Astrocyte of the cerebellum (primary cell): ENCODE data around the gene DALRD3.
A peak's percentile ranks its signal among the peaks of the same experiment; 100 is the strongest.

ENCODE experiments used
- DNase-seq: peaks from one replicate; pipeline ENCODE4 v3.0.0-alpha.2; 2011; ENCODE audit warnings: low read depth
- H3K4me3 ChIP-seq: 2 replicates; pipeline ENCODE4 v1.5.1; 2011; ENCODE audit warnings: mild to moderate bottlenecking, low read depth, low read length, moderate library complexity
- CTCF ChIP-seq: IDR thresholded peaks from 2 replicates; pipeline ENCODE4 v1.5.1; 2012; ENCODE audit warnings: low read length, low read depth, moderate library complexity, mild to moderate bottlenecking; ENCODE audit errors: missing control alignments
- in situ Hi-C: cut with HindIII; loops from 2 replicates; pipeline ENCODE4 v1.10.0; 2017; ENCODE audit warnings: low sequenced_read_pairs

DALRD3 gene

GRCh38 chr3:49023775-49024174 lies 5.4 kb upstream of the DALRD3 start:
- in situ Hi-C loops, result no loop called here
- no peak overlapping the region for H3K4me3 ChIP-seq
- DNase-seq, result no peak
- TF ChIP-seq CTCF, result no peak

GRCh38 chr3:49022688-49023171 lies 4.3 kb upstream of the DALRD3 start:
- in situ Hi-C loops, result no loop called here
- DNase-seq, result no peak
- TF ChIP-seq CTCF, result no peak
- peak overlapping the region; percentile 88 for H3K4me3 ChIP-seq

GRCh38 chr3:49021813-49022687 lies 3.7 kb upstream of the DALRD3 start, which contains the start of gene NDUFAF3:
TSS of gene NDUFAF3 (plus strand) at chr3:49022121. CDS start at chr3:49022145, 24 bp downstream.
- in situ Hi-C loops, result no loop called here
- peak; percentile 87 for TF ChIP-seq CTCF
- H3K4me3 ChIP-seq, result peak within 1 kb of the TSS; percentile 88
- peak; percentile 81 for DNase-seq

GRCh38 chr3:49021213-49021812 lies 2.9 kb upstream of the DALRD3 start:
- in situ Hi-C loops, result no loop called here

GRCh38 chr3:49020330-49021212 lies 2.2 kb upstream of the DALRD3 start:
- peak overlapping the region; percentile 88 for H3K4me3 ChIP-seq
- in situ Hi-C loops, result no loop called here
- no peak for TF ChIP-seq CTCF
- DNase-seq, result no peak

More at GRCh38 chr3:49021213-49021812, 2.9 kb upstream of the DALRD3 start:
- peak overlapping the region; percentile 88 for H3K4me3 ChIP-seq
- no peak for TF ChIP-seq CTCF
- DNase-seq, result peak; percentile 91

GRCh38 chr3:49019941-49020329 lies 1.6 kb upstream of the DALRD3 start:
- in situ Hi-C loops, result no loop called here
- DNase-seq, result no peak
- no peak for TF ChIP-seq CTCF
- H3K4me3 ChIP-seq, result peak overlapping the region; percentile 88
